Osteocyte (in vitro differentiated cells): Measurements from ENCODE around the gene CISD3. TPM values are rescaled to one million over a fixed set of nuclear protein-coding genes. Genes with fewer than 3 reads are reported as not detected.

ENCODE experiments used
- DNase-seq: peaks from one replicate; pipeline ENCODE4 v3.0.0; 2021; ENCODE audit warnings: mixed read lengths; ENCODE audit not compliant: unreplicated experiment; ENCODE audit errors: extremely low spot score
- H3K27ac Mint-ChIP-seq: one replicate; pipeline ENCODE4 v1.8.0; 2021; ENCODE audit warnings: mild to moderate bottlenecking, mixed read lengths; ENCODE audit not compliant: unreplicated experiment
- H3K27me3 Mint-ChIP-seq: one replicate; pipeline ENCODE4 v1.8.0; 2021; ENCODE audit warnings: mixed read lengths; ENCODE audit not compliant: unreplicated experiment
- H3K36me3 Mint-ChIP-seq: one replicate; pipeline ENCODE4 v1.8.0; 2021; ENCODE audit warnings: mixed read lengths; ENCODE audit not compliant: unreplicated experiment
- H3K4me1 Mint-ChIP-seq: one replicate; pipeline ENCODE4 v1.8.0; 2021; ENCODE audit warnings: mixed read lengths; ENCODE audit not compliant: unreplicated experiment
- H3K4me3 Mint-ChIP-seq: one replicate; pipeline ENCODE4 v1.8.0; 2021; ENCODE audit warnings: mild to moderate bottlenecking, moderate library complexity, mixed read lengths; ENCODE audit not compliant: unreplicated experiment
- H3K9me3 Mint-ChIP-seq: one replicate; pipeline ENCODE4 v1.8.0; 2021; ENCODE audit warnings: mixed read lengths; ENCODE audit not compliant: unreplicated experiment
- total RNA-seq: library from RNA; stranded (reverse); gene quantifications from 2 replicates; pipeline ENCODE4 v1.2.1, GENCODE V29; 2021
- TF ChIP-seq, protein P1 (sequence below): fragments of 200-600 bp; sonication (generic); IDR thresholded peaks from 2 replicates; pipeline ENCODE4 v1.5.0; 2021; ENCODE audit warnings: antibody characterized with exemption, mild to moderate bottlenecking, moderate library complexity

CISD3 gene
- total RNA-seq, 1 donor from 2014 or later: 16.7 TPM

- peaks cover 53% of the 10 kb centered on the region for H3K4me1 Mint-ChIP-seq
- peak overlapping the region; percentile 91 for H3K27ac Mint-ChIP-seq
- peaks cover 14% of the 10 kb centered on the region for H3K36me3 Mint-ChIP-seq
- TF ChIP-seq, protein P1, sequence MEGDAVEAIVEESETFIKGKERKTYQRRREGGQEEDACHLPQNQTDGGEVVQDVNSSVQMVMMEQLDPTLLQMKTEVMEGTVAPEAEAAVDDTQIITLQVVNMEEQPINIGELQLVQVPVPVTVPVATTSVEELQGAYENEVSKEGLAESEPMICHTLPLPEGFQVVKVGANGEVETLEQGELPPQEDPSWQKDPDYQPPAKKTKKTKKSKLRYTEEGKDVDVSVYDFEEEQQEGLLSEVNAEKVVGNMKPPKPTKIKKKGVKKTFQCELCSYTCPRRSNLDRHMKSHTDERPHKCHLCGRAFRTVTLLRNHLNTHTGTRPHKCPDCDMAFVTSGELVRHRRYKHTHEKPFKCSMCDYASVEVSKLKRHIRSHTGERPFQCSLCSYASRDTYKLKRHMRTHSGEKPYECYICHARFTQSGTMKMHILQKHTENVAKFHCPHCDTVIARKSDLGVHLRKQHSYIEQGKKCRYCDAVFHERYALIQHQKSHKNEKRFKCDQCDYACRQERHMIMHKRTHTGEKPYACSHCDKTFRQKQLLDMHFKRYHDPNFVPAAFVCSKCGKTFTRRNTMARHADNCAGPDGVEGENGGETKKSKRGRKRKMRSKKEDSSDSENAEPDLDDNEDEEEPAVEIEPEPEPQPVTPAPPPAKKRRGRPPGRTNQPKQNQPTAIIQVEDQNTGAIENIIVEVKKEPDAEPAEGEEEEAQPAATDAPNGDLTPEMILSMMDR: no peak
- H3K4me3 Mint-ChIP-seq: no peak overlapping the region
- H3K27me3 Mint-ChIP-seq: no peaks in the 10 kb centered on the region
- H3K9me3 Mint-ChIP-seq: no peaks in the 10 kb centered on the region
- no peak for DNase-seq
These were observed 12.5 kb downstream of the CISD3 start for GRCh38 chr17:38742411-38743308.

GRCh38 chr17:38743556-38744171, 13.5 kb downstream of the CISD3 start:
- peak overlapping the region; percentile 91 for H3K27ac Mint-ChIP-seq
- no peak overlapping the region for H3K4me3 Mint-ChIP-seq

DNA sequence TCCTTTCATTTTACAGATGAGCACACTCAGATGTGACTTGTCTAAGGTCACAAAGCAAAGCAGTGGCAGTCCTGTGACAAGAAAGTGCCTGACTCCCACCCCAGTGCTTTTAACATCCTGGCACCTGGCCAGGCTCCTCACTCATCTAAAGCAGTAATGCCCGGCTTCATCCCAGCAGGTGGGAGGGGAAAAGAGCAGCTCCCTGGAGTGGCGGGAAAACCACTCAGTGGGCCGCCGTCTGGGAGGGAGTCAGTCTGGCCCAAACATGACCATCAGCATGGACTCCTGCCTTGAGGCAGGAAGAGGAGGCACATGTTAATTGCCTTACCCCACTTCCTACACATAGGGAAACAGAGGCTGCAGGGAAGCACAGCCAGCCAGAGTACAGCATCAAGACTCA, 15.4 kb downstream of the CISD3 start:
- DNase-seq: no peak
- H3K9me3 Mint-ChIP-seq: no peaks in the 10 kb centered on the region
- peaks cover 64% of the 10 kb centered on the region for H3K4me1 Mint-ChIP-seq
- H3K36me3 Mint-ChIP-seq: no peaks in the 10 kb centered on the region
- H3K27me3 Mint-ChIP-seq: no peaks in the 10 kb centered on the region
- H3K27ac Mint-ChIP-seq: peak overlapping the region; percentile 68
- peak overlapping the region; percentile 86 for H3K4me3 Mint-ChIP-seq
- TF ChIP-seq, protein P1: no peak

More at GRCh38 chr17:38743556-38744171, 13.5 kb downstream of the CISD3 start:
- peaks cover 53% of the 10 kb centered on the region for H3K4me1 Mint-ChIP-seq
- DNase-seq: no peak
- H3K36me3 Mint-ChIP-seq: peaks cover 7% of the 10 kb centered on the region
- TF ChIP-seq, protein P1: no peak
- no peaks in the 10 kb centered on the region for H3K27me3 Mint-ChIP-seq
- no peaks in the 10 kb centered on the region for H3K9me3 Mint-ChIP-seq

DNA sequence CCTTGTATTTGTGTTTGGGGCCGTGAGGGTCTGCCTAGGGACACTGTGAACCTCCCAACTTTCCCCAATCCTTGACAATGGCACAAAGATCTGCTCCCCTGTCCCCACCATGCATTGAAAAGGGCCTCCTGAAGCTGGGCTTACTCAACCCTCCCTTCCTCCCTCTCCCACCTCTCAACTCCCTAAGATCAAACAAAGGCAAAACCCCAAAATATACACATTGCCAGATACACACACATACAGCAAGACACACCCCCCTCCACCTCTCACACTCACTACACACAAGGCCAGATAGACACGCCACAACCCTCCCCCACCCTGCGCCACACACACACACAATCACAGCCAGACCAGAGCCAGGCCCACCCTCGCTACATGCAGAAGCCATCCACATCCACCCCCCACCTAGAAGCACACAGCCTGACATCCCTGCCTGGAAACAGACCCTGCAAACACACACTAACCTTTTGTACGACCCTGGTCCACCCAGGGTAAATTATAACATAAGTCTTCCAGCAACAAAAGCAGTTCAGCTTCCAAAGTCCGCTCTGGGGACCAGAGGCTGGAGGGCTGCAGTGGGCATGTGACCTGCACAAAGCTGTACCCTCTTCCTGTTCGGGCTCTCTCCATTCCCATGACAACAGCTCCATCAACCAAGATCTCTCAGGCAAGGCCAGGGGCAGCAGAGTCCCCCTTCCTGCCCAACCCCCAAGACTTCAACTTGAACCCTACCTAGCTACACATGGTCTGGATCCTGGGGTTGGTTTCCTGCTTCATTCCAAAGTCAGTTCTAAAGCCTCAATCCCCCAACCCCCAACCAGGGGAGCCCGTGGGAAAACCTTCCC, 16.1 kb downstream of the CISD3 start:
- no peaks in the 10 kb centered on the region for H3K27me3 Mint-ChIP-seq
- H3K4me3 Mint-ChIP-seq: peak overlapping the region; percentile 86
- no peaks in the 10 kb centered on the region for H3K36me3 Mint-ChIP-seq
- TF ChIP-seq, protein P1: no peak
- DNase-seq: no peak
- H3K9me3 Mint-ChIP-seq: no peaks in the 10 kb centered on the region
- H3K27ac Mint-ChIP-seq: peak overlapping the region; percentile 72
- H3K4me1 Mint-ChIP-seq: peaks cover 66% of the 10 kb centered on the region
